Neural cell (in vitro differentiated cells): ENCODE results near the gene PCCA. TPM values are rescaled to one million over a fixed set of nuclear protein-coding genes. Genes with fewer than 3 reads are reported as not detected.

ENCODE experiments used
- H2AFZ ChIP-seq: fragments of 200-600, 300-800 bp; sonication (generic), shearing (Covaris generic); 2 replicates; pipeline ENCODE4 v1.6.0; 2014; ENCODE audit warnings: low read depth, mild to moderate bottlenecking, antibody characterized with exemption, low read length, moderate library complexity
- H3F3A ChIP-seq: fragments of 200-600 bp; shearing (Covaris generic); 2 replicates; pipeline ENCODE4 v1.6.1; 2016; ENCODE audit warnings: mild to moderate bottlenecking, moderate library complexity, mixed read lengths, antibody characterized with exemption, low read length; ENCODE audit not compliant: insufficient read depth, poor library complexity, severe bottlenecking
- H3K27ac ChIP-seq: fragments of 200-600, 300-800 bp; sonication (generic), shearing (Covaris generic); 2 replicates; pipeline ENCODE4 v1.5.1; 2014; ENCODE audit warnings: mild to moderate bottlenecking, low read length, moderate library complexity
- H3K27me3 ChIP-seq: fragments of 300-800, 200-600 bp; sonication (generic), shearing (Covaris generic); 2 replicates; pipeline ENCODE4 v1.6.0; 2014; ENCODE audit warnings: mild to moderate bottlenecking, low read depth, low read length, moderate library complexity; ENCODE audit not compliant: insufficient read depth
- H3K36me3 ChIP-seq: fragments of 300-800, 200-600 bp; sonication (generic), shearing (Covaris generic); 2 replicates; pipeline ENCODE4 v1.5.1; 2014; ENCODE audit warnings: mild to moderate bottlenecking, antibody characterized with exemption, low read length, moderate library complexity; ENCODE audit not compliant: insufficient read depth
- H3K4me2 ChIP-seq: fragments of 300-800, 200-600 bp; sonication (generic), shearing (Covaris generic); 2 replicates; pipeline ENCODE4 v1.6.0; 2014; ENCODE audit warnings: mild to moderate bottlenecking, low read length
- H3K4me3 ChIP-seq: fragments of 300-800, 200-600 bp; sonication (generic), shearing (Covaris generic); 2 replicates; pipeline ENCODE4 v1.5.1; 2014; ENCODE audit warnings: mild to moderate bottlenecking, low read length, moderate library complexity
- H3K79me2 ChIP-seq: fragments of 200-600 bp; shearing (Covaris generic); replicated peaks from 2 replicates; pipeline ENCODE4 v1.6.0; 2014; ENCODE audit warnings: mild to moderate bottlenecking, low read length, moderate library complexity; ENCODE audit not compliant: insufficient read depth
- H3K9ac ChIP-seq: fragments of 300-800, 200-600 bp; sonication (generic), shearing (Covaris generic); 2 replicates; pipeline ENCODE4 v1.6.1; 2016; ENCODE audit warnings: mild to moderate bottlenecking, low read length, mixed read lengths
- H3K9me2 ChIP-seq: fragments of 200-600 bp; shearing (Covaris generic); 2 replicates; pipeline ENCODE4 v1.6.1; 2016; ENCODE audit warnings: mild to moderate bottlenecking, low read length, mixed read lengths; ENCODE audit not compliant: insufficient read depth
- H3K9me3 ChIP-seq: fragments of 200-600, 300-800 bp; sonication (generic), shearing (Covaris generic); 2 replicates; pipeline ENCODE4 v1.6.1; 2016; ENCODE audit warnings: mild to moderate bottlenecking, mixed run types, low read length, moderate library complexity, mixed read lengths
- H4K20me1 ChIP-seq: fragments of 200-600 bp; shearing (Covaris generic); 2 replicates; pipeline ENCODE4 v1.6.1; 2016; ENCODE audit warnings: mild to moderate bottlenecking, mixed run types; ENCODE audit not compliant: insufficient read depth
- CTCF ChIP-seq: fragments of 450-650 bp; IDR thresholded peaks from 2 replicates; pipeline ENCODE4 v1.5.1; 2014; ENCODE audit warnings: antibody characterized with exemption, mild to moderate bottlenecking, moderate library complexity; ENCODE audit not compliant: poor library complexity, severe bottlenecking
- EP300 ChIP-seq: fragments of 450-650 bp; conservative IDR thresholded peaks from 2 replicates; pipeline ENCODE4 v1.6.1; 2014; ENCODE audit warnings: antibody characterized with exemption, mild to moderate bottlenecking, moderate library complexity; ENCODE audit not compliant: poor library complexity, severe bottlenecking
- EZH2 ChIP-seq: fragments of 200-600, 300-800 bp; shearing (Covaris generic), sonication (generic); IDR thresholded peaks from 2 replicates; pipeline ENCODE4 v1.6.1; 2014; ENCODE audit warnings: antibody characterized with exemption, low read length, borderline replicate concordance, mild to moderate bottlenecking; ENCODE audit not compliant: insufficient read depth, poor library complexity, severe bottlenecking
- MXI1 ChIP-seq: fragments of 450-650 bp; conservative IDR thresholded peaks from 2 replicates; pipeline ENCODE4 v1.6.1; 2014; ENCODE audit warnings: antibody characterized with exemption, mild to moderate bottlenecking; ENCODE audit not compliant: poor library complexity, severe bottlenecking
- POLR2AphosphoS5 ChIP-seq: IDR thresholded peaks from 2 replicates; pipeline ENCODE4 v1.6.1; 2012
- RAD21 ChIP-seq: fragments of 450-650 bp; conservative IDR thresholded peaks from 2 replicates; pipeline ENCODE4 v1.6.1; 2014; ENCODE audit warnings: antibody characterized with exemption, mild to moderate bottlenecking, moderate library complexity
- REST ChIP-seq: IDR thresholded peaks from 2 replicates; pipeline ENCODE4 v1.6.1; 2012; ENCODE audit warnings: borderline replicate concordance
- SMC3 ChIP-seq: fragments of 450-650 bp; conservative IDR thresholded peaks from 2 replicates; pipeline ENCODE4 v1.6.1; 2014; ENCODE audit warnings: antibody characterized with exemption, mild to moderate bottlenecking, moderate library complexity; ENCODE audit not compliant: poor library complexity
- TAF1 ChIP-seq: IDR thresholded peaks from 2 replicates; pipeline ENCODE4 v1.6.1; 2012; ENCODE audit warnings: low read depth
- polyA plus RNA-seq: library from polyadenylated mRNA; depleted of rRNA; stranded (reverse); fragments of >200 nt; gene quantifications from 2 replicates; pipeline ENCODE4 v1.2.3, GENCODE V29; 2014

PCCA gene
- polyA plus RNA-seq, 1 donor from 2014 or later, result 17.0 TPM

GRCh38 chr13:100528820-100529219 lies 439.9 kb downstream of the PCCA start:
- no peaks in the 10 kb centered on the region for H3F3A ChIP-seq
- no peak overlapping the region for H3K9ac ChIP-seq
- H3K36me3 ChIP-seq, result no peaks in the 10 kb centered on the region
- no peaks in the 10 kb centered on the region for H3K79me2 ChIP-seq
- no peak overlapping the region for H2AFZ ChIP-seq
- H3K4me3 ChIP-seq, result no peak overlapping the region
- no peaks in the 10 kb centered on the region for H4K20me1 ChIP-seq
- no peaks in the 10 kb centered on the region for H3K9me2 ChIP-seq
- no peak overlapping the region for H3K4me2 ChIP-seq
- no peaks in the 10 kb centered on the region for H3K27me3 ChIP-seq
- H3K27ac ChIP-seq, result no peak overlapping the region
- H3K9me3 ChIP-seq, result no peaks in the 10 kb centered on the region
- TF ChIP-seq RAD21, result no peak
- no peak for TF ChIP-seq SMC3
- no peak for TF ChIP-seq EZH2
- no peak for TF ChIP-seq POLR2AphosphoS5
- no peak for TF ChIP-seq CTCF
- no peak for TF ChIP-seq MXI1
- TF ChIP-seq REST, result no peak
- no peak for TF ChIP-seq TAF1

GRCh38 chr13:100529666-100530377 lies 440.9 kb downstream of the PCCA start:
- no peaks in the 10 kb centered on the region for H3K36me3 ChIP-seq
- no peak overlapping the region for H3K4me3 ChIP-seq
- H3K9ac ChIP-seq, result no peak overlapping the region
- no peaks in the 10 kb centered on the region for H4K20me1 ChIP-seq
- no peaks in the 10 kb centered on the region for H3K79me2 ChIP-seq
- no peaks in the 10 kb centered on the region for H3K9me2 ChIP-seq
- no peaks in the 10 kb centered on the region for H3K27me3 ChIP-seq
- no peak overlapping the region for H3K4me2 ChIP-seq
- no peaks in the 10 kb centered on the region for H3F3A ChIP-seq
- no peak overlapping the region for H2AFZ ChIP-seq
- H3K27ac ChIP-seq, result no peak overlapping the region
- no peaks in the 10 kb centered on the region for H3K9me3 ChIP-seq
- TF ChIP-seq RAD21 (no peak), EP300 (no peak), CTCF (no peak), POLR2AphosphoS5 (no peak), TAF1 (no peak), EZH2 (no peak), REST (no peak), SMC3 (no peak), MXI1 (no peak)
